Smooth muscle cell (in vitro differentiated cells): ENCODE results near the gene ACTR3C. TPM values are rescaled to one million over a fixed set of nuclear protein-coding genes. Genes with fewer than 3 reads are reported as not detected.
A peak's percentile ranks its signal among the peaks of the same experiment; 100 is the strongest.

Source experiments
- DNase-seq: peaks from one replicate; lab custom pipeline; 2025; ENCODE audit not compliant: unreplicated experiment; lab: John Stamatoyannopoulos, UW
- H2AFZ ChIP-seq: fragments of 200-600 bp; sonication (generic); 2 replicates; pipeline ENCODE4 v1.6.0; 2016; ENCODE audit warnings: antibody characterized with exemption, low read depth, mild to moderate bottlenecking
- H3F3A ChIP-seq: fragments of 200-600 bp; sonication (generic); 2 replicates; pipeline ENCODE4 v1.6.0; 2017; ENCODE audit warnings: antibody characterized with exemption, low read depth
- H3K27ac ChIP-seq: fragments of 200-600 bp; sonication (generic); 2 replicates; pipeline ENCODE4 v1.5.1; 2016; ENCODE audit warnings: low read depth, mild to moderate bottlenecking
- H3K27me3 ChIP-seq: fragments of 200-600 bp; sonication (generic); 2 replicates; pipeline ENCODE4 v1.6.1; 2016; ENCODE audit warnings: low read depth, mild to moderate bottlenecking
- H3K36me3 ChIP-seq: fragments of 200-600 bp; sonication (generic); 2 replicates; pipeline ENCODE4 v1.5.1; 2016; ENCODE audit warnings: low read depth
- H3K4me1 ChIP-seq: fragments of 200-600 bp; sonication (generic); 2 replicates; pipeline ENCODE4 v1.5.1; 2016; ENCODE audit warnings: low read depth
- H3K4me2 ChIP-seq: fragments of 200-600 bp; sonication (generic); 2 replicates; pipeline ENCODE4 v1.6.0; 2016; ENCODE audit warnings: mild to moderate bottlenecking
- H3K4me3 ChIP-seq: fragments of 200-600 bp; sonication (generic); 2 replicates; pipeline ENCODE4 v1.5.1; 2016; ENCODE audit warnings: mild to moderate bottlenecking
- H3K79me2 ChIP-seq: fragments of 200-600 bp; sonication (generic); 2 replicates; pipeline ENCODE4 v1.6.0; 2016; ENCODE audit warnings: low read depth, mild to moderate bottlenecking
- H3K9ac ChIP-seq: fragments of 200-600 bp; sonication (generic); 2 replicates; pipeline ENCODE4 v1.6.0; 2016; ENCODE audit warnings: low read depth
- H3K9me3 ChIP-seq: fragments of 200-600 bp; sonication (generic); replicated peaks from 2 replicates; pipeline ENCODE4 v1.5.1; 2016; ENCODE audit warnings: low read depth
- H4K20me1 ChIP-seq: fragments of 200-600 bp; sonication (generic); 2 replicates; pipeline ENCODE4 v1.6.0; 2016; ENCODE audit warnings: low read depth
- WGBS: methylation state at CpG from one replicate; pipeline ENCODE4 v1.1.7; 2016; ENCODE audit warnings: low lambda C conversion rate; 5-methylcytosine and 5-hydroxymethylcytosine counted together
- polyA plus RNA-seq: library from polyadenylated mRNA; unstranded; fragments of >200 nt; fragmentation: Nextera tagmentation; extraction: Ambion mirVana; gene quantifications from 2 replicates; pipeline ENCODE4 v1.2.1, GENCODE V29; 2016
- total RNA-seq: library from RNA; depleted of rRNA; stranded (reverse); fragments of >200 nt; gene quantifications from 2 replicates; pipeline ENCODE4 v1.2.3, GENCODE V29; 2014
- TF ChIP-seq, protein P1 (sequence below): fragments of 200-600 bp; sonication (generic); IDR thresholded peaks from 2 replicates; pipeline ENCODE4 v1.5.1; 2017; ENCODE audit warnings: borderline replicate concordance, mild to moderate bottlenecking, antibody characterized with exemption; ENCODE audit not compliant: insufficient read depth, poor library complexity, severe bottlenecking

Gene ACTR3C
- total and polyA plus RNA-seq, 2 experiments from 2014 or later = 0.89 to 7.6 TPM

DNA sequence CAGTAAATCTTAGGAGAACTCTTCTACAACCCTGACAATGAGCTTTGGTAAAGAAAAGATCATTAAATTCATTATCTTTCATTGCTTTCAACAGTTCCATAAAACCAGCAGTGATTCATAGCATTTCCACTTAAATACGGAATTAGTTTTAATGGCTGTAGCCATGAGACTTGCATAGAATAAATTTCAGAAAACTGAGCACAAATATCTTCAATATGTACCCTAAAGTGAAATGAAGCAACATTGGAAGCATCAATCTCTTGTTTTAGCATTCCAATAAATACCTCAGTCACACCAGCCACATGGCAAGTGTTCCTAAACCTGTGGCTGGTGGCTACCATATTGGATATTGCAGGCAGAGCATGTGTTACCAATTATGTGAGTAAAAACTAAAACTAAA lies 21.7 kb upstream of the ACTR3C start:
- H3K36me3 ChIP-seq = no peaks in the 10 kb centered on the region
- no peak overlapping the region for H3K27ac ChIP-seq
- no peak overlapping the region for H3K4me3 ChIP-seq
- no peak overlapping the region for H3K4me2 ChIP-seq
- H3K9me3 ChIP-seq = no peaks in the 10 kb centered on the region
- no peaks in the 10 kb centered on the region for H3K79me2 ChIP-seq
- peaks cover 14% of the 10 kb centered on the region for H3K4me1 ChIP-seq
- H4K20me1 ChIP-seq = no peaks in the 10 kb centered on the region
- 78% methylated on average over 1 of the region's 1 CpG for WGBS
- peaks cover 29% of the 10 kb centered on the region for H3K27me3 ChIP-seq
- H2AFZ ChIP-seq = no peak overlapping the region
- TF ChIP-seq, protein P1, sequence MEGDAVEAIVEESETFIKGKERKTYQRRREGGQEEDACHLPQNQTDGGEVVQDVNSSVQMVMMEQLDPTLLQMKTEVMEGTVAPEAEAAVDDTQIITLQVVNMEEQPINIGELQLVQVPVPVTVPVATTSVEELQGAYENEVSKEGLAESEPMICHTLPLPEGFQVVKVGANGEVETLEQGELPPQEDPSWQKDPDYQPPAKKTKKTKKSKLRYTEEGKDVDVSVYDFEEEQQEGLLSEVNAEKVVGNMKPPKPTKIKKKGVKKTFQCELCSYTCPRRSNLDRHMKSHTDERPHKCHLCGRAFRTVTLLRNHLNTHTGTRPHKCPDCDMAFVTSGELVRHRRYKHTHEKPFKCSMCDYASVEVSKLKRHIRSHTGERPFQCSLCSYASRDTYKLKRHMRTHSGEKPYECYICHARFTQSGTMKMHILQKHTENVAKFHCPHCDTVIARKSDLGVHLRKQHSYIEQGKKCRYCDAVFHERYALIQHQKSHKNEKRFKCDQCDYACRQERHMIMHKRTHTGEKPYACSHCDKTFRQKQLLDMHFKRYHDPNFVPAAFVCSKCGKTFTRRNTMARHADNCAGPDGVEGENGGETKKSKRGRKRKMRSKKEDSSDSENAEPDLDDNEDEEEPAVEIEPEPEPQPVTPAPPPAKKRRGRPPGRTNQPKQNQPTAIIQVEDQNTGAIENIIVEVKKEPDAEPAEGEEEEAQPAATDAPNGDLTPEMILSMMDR = no peak
- no peaks in the 10 kb centered on the region for H3F3A ChIP-seq
- H3K9ac ChIP-seq = no peak overlapping the region
- no peak for DNase-seq

DNA sequence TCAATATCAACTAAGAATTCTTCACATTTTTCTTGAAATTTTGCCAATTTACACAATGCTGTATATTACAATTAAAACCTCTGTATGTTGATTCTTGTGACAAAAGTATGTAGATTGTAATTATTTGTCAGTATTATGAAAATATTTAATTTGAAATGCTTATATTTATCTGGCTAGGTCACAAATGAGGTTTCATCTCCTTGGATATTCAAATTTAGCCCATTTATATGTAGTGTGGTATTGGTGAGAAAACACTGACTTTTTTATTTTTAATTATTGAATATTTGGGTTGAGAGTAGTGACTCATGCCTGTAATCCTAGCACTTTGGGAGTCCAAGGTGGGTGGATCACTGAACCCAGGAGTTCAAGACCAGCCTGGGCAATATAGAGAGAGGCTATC lies 21.0 kb upstream of the ACTR3C start:
- Histone ChIP-seq H3K9me3 (no peaks in the 10 kb centered on the region), H4K20me1 (no peaks in the 10 kb centered on the region), H3K27ac (no peak overlapping the region), H2AFZ (no peak overlapping the region), H3K27me3 (peaks cover 29% of the 10 kb centered on the region), H3K9ac (no peak overlapping the region), H3K79me2 (no peaks in the 10 kb centered on the region), H3K4me2 (no peak overlapping the region), H3K4me1 (peaks cover 16% of the 10 kb centered on the region), H3K36me3 (no peaks in the 10 kb centered on the region), H3K4me3 (no peak overlapping the region), H3F3A (no peaks in the 10 kb centered on the region)
- TF ChIP-seq, protein P1 = no peak
- no peak for DNase-seq

DNA sequence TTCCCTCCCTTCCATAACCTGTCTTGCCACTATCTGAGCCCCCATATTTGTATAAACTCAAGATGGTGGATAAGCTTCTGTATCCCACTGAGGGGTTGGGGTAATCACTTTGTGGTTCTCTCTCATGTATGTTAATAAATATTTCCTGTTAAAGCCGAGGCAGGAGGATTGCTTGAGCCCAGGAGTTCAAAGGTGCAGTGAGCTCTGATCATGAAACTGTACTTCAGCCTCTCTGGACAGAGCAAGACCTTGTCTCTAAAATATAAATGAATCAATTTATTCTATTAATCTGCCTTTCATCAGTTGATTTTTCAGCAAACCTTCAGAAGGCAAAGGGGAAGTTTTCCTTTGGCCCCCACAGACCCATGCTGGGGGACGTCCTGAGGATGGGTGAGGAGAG lies 19.9 kb upstream of the ACTR3C start:
- TF ChIP-seq, protein P1 = no peak
- no peak overlapping the region for H2AFZ ChIP-seq
- no peak overlapping the region for H3K4me3 ChIP-seq
- H3K27ac ChIP-seq = no peak overlapping the region
- H3K36me3 ChIP-seq = no peaks in the 10 kb centered on the region
- H4K20me1 ChIP-seq = no peaks in the 10 kb centered on the region
- no peak for DNase-seq
- peaks cover 16% of the 10 kb centered on the region for H3K4me1 ChIP-seq
- H3K4me2 ChIP-seq = no peak overlapping the region
- no peaks in the 10 kb centered on the region for H3K79me2 ChIP-seq
- H3F3A ChIP-seq = no peaks in the 10 kb centered on the region
- H3K27me3 ChIP-seq = peaks cover 29% of the 10 kb centered on the region
- WGBS = 97% methylated on average over 2 of the region's 2 CpGs
- H3K9ac ChIP-seq = no peak overlapping the region
- H3K9me3 ChIP-seq = no peaks in the 10 kb centered on the region

DNA sequence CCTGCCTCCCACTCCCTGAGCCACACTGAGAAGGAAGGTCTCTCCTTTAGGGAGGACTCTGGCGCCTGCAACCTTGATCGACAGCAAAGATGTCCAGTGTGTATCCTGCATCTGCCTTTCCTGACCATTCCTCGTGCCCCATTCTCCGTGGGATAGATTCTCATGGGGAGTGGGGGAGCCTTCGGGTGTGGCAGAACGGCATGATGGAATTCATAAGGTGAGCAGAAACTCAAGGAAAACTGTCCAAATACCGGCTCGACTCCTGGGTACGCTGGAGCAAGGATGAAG lies 18.7 kb upstream of the ACTR3C start:
- Histone ChIP-seq H3F3A (no peaks in the 10 kb centered on the region), H2AFZ (no peak overlapping the region), H3K4me1 (peaks cover 16% of the 10 kb centered on the region), H4K20me1 (no peaks in the 10 kb centered on the region), H3K27me3 (peaks cover 29% of the 10 kb centered on the region), H3K27ac (no peak overlapping the region), H3K79me2 (no peaks in the 10 kb centered on the region), H3K4me3 (no peak overlapping the region), H3K36me3 (no peaks in the 10 kb centered on the region), H3K9ac (no peak overlapping the region), H3K9me3 (no peaks in the 10 kb centered on the region), H3K4me2 (peak overlapping the region; percentile 87)
- TF ChIP-seq, protein P1 = no peak
- no peak for DNase-seq
- WGBS = 82% methylated on average over 9 of the region's 9 CpGs
